GM23338 (cell line): ENCODE data around the gene LORICRIN. TPM values are rescaled to one million over a fixed set of nuclear protein-coding genes. Genes with fewer than 3 reads are reported as not detected.

Source experiments
- ATAC-seq: fragments of 200-7000 bp; cut with Tn5 transposase; 3 replicates; pipeline ENCODE4 v1.9.1; 2020
- DNase-seq: peaks from one replicate; pipeline ENCODE4 v3.0.0-alpha.2; 2015; ENCODE audit warnings: low spot score
- H2AFZ ChIP-seq: fragments of 200-600 bp; sonication (generic); 2 replicates; pipeline ENCODE4 v1.8.0; 2016; ENCODE audit warnings: antibody characterized with exemption, mild to moderate bottlenecking, moderate library complexity
- H3F3A ChIP-seq: fragments of 200-600 bp; sonication (generic); replicated peaks from 2 replicates; pipeline ENCODE4 v1.8.0; 2017; ENCODE audit warnings: antibody characterized with exemption, mixed run types, low read depth
- H3K27ac ChIP-seq: fragments of 200-600 bp; sonication (generic); 2 replicates; pipeline ENCODE4 v1.6.1; 2016; ENCODE audit warnings: low read depth
- H3K27me3 ChIP-seq: fragments of 200-600 bp; sonication (generic); 2 replicates; pipeline ENCODE4 v1.8.0; 2016; ENCODE audit warnings: mild to moderate bottlenecking, mixed run types, moderate library complexity; ENCODE audit not compliant: insufficient read depth
- H3K36me3 ChIP-seq: fragments of 200-600 bp; sonication (generic); 2 replicates; pipeline ENCODE4 v1.8.0; 2016; ENCODE audit warnings: mild to moderate bottlenecking; ENCODE audit not compliant: insufficient read depth
- H3K4me1 ChIP-seq: fragments of 200-600 bp; sonication (generic); 2 replicates; pipeline ENCODE4 v1.8.0; 2016; ENCODE audit warnings: mild to moderate bottlenecking, moderate library complexity; ENCODE audit not compliant: insufficient read depth
- H3K4me2 ChIP-seq: fragments of 200-600 bp; sonication (generic); 2 replicates; pipeline ENCODE4 v1.7.1; 2017; ENCODE audit warnings: mixed run types
- H3K4me3 ChIP-seq: fragments of 200-600 bp; sonication (generic); 2 replicates; pipeline ENCODE4 v1.6.1; 2016; ENCODE audit warnings: mixed run types
- H3K79me2 ChIP-seq: fragments of 200-600 bp; sonication (generic); replicated peaks from 2 replicates; pipeline ENCODE4 v1.8.0; 2017; ENCODE audit warnings: mild to moderate bottlenecking; ENCODE audit not compliant: insufficient read depth
- H3K9me2 ChIP-seq: fragments of 200-600 bp; sonication (generic); 2 replicates; pipeline ENCODE4 v1.8.0; 2017; ENCODE audit not compliant: insufficient read depth
- H4K20me1 ChIP-seq: fragments of 200-600 bp; sonication (generic); replicated peaks from 2 replicates; pipeline ENCODE4 v1.8.0; 2017; ENCODE audit warnings: mild to moderate bottlenecking; ENCODE audit not compliant: insufficient read depth
- H3K27ac Mint-ChIP-seq: 2 replicates; pipeline ENCODE4 v1.8.0; 2020; ENCODE audit warnings: inconsistent platforms, mild to moderate bottlenecking, moderate library complexity, mixed read lengths
- H3K27me3 Mint-ChIP-seq: 3 replicates; pipeline ENCODE4 v1.8.0; 2022; ENCODE audit warnings: low read depth, mild to moderate bottlenecking, moderate library complexity, mixed read lengths, inconsistent platforms; ENCODE audit not compliant: insufficient read depth, poor library complexity
- H3K36me3 Mint-ChIP-seq: 3 replicates; pipeline ENCODE4 v1.8.0; 2021; ENCODE audit warnings: low read depth, mild to moderate bottlenecking, inconsistent platforms, moderate library complexity, mixed read lengths
- H3K4me1 Mint-ChIP-seq: 3 replicates; pipeline ENCODE4 v1.8.0; 2020; ENCODE audit warnings: mild to moderate bottlenecking, inconsistent platforms, mixed read lengths
- H3K4me3 Mint-ChIP-seq: 3 replicates; pipeline ENCODE4 v1.8.0; 2021; ENCODE audit warnings: moderate library complexity, mild to moderate bottlenecking, inconsistent platforms, mixed read lengths
- H3K9me3 Mint-ChIP-seq: 3 replicates; pipeline ENCODE4 v1.8.0; 2020; ENCODE audit warnings: moderate library complexity, mild to moderate bottlenecking, inconsistent platforms, mixed read lengths
- CTCF ChIP-seq, 2 experiments: fragments of 200-600 bp in 1 of 2; sonication (generic) in 1 of 2; conservative IDR thresholded peaks; 2 replicates each; pipeline versions ENCODE4 v1.5.1 to v1.6.1; 2016 to 2017; ENCODE audit warnings: antibody characterized with exemption in 2 of 2, low read depth in 2 of 2, mild to moderate bottlenecking in 2 of 2, moderate library complexity in 1 of 2
- STAT1 ChIP-seq: IDR thresholded peaks from one replicate; pipeline ENCODE4 v1.6.1; 2016; ENCODE audit warnings: antibody characterized with exemption; ENCODE audit not compliant: unreplicated experiment
- polyA plus RNA-seq: library from polyadenylated mRNA; unstranded; fragments of >200 nt; fragmentation: Nextera tagmentation; extraction: Ambion mirVana; gene quantifications from 2 replicates; pipeline ENCODE4 v1.2.1, GENCODE V29; 2016
- total RNA-seq: library from RNA; depleted of rRNA; stranded (reverse); fragments of >200 nt; shearing (Covaris generic); gene quantifications from 2 replicates; pipeline ENCODE4 v1.2.3, GENCODE V29; 2014
- TF ChIP-seq, protein P1 (sequence below): fragments of 250-450 bp; sonication (Bioruptor Pico); IDR thresholded peaks from 2 replicates; pipeline ENCODE4 v1.5.0; 2020; ENCODE audit warnings: mild to moderate bottlenecking, moderate library complexity

LORICRIN gene
- total and polyA plus RNA-seq, 2 experiments from 2014 or later, result 0.23 TPM; not detected in 1

DNA sequence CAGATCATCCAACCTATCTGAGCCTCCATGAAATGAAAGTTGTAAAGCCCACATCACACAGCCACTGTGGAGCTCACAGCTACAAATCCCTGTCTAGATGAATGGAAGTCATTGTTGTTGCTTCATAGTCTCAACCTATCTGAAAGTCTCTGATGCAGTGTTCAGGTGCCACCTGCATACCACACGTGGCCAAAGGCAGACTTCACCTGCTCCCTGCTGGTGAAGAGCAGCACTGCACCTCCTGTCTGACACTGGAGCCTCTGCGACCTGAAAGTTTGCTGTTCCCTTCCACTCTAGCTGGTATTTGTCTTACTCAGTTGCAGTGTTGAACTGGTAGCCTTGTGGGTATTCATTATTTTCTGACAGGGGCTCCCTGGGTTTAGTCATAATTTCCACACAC lies 18.4 kb downstream of the LORICRIN start:
- TF ChIP-seq STAT1, result no peak
- TF ChIP-seq, protein P1, sequence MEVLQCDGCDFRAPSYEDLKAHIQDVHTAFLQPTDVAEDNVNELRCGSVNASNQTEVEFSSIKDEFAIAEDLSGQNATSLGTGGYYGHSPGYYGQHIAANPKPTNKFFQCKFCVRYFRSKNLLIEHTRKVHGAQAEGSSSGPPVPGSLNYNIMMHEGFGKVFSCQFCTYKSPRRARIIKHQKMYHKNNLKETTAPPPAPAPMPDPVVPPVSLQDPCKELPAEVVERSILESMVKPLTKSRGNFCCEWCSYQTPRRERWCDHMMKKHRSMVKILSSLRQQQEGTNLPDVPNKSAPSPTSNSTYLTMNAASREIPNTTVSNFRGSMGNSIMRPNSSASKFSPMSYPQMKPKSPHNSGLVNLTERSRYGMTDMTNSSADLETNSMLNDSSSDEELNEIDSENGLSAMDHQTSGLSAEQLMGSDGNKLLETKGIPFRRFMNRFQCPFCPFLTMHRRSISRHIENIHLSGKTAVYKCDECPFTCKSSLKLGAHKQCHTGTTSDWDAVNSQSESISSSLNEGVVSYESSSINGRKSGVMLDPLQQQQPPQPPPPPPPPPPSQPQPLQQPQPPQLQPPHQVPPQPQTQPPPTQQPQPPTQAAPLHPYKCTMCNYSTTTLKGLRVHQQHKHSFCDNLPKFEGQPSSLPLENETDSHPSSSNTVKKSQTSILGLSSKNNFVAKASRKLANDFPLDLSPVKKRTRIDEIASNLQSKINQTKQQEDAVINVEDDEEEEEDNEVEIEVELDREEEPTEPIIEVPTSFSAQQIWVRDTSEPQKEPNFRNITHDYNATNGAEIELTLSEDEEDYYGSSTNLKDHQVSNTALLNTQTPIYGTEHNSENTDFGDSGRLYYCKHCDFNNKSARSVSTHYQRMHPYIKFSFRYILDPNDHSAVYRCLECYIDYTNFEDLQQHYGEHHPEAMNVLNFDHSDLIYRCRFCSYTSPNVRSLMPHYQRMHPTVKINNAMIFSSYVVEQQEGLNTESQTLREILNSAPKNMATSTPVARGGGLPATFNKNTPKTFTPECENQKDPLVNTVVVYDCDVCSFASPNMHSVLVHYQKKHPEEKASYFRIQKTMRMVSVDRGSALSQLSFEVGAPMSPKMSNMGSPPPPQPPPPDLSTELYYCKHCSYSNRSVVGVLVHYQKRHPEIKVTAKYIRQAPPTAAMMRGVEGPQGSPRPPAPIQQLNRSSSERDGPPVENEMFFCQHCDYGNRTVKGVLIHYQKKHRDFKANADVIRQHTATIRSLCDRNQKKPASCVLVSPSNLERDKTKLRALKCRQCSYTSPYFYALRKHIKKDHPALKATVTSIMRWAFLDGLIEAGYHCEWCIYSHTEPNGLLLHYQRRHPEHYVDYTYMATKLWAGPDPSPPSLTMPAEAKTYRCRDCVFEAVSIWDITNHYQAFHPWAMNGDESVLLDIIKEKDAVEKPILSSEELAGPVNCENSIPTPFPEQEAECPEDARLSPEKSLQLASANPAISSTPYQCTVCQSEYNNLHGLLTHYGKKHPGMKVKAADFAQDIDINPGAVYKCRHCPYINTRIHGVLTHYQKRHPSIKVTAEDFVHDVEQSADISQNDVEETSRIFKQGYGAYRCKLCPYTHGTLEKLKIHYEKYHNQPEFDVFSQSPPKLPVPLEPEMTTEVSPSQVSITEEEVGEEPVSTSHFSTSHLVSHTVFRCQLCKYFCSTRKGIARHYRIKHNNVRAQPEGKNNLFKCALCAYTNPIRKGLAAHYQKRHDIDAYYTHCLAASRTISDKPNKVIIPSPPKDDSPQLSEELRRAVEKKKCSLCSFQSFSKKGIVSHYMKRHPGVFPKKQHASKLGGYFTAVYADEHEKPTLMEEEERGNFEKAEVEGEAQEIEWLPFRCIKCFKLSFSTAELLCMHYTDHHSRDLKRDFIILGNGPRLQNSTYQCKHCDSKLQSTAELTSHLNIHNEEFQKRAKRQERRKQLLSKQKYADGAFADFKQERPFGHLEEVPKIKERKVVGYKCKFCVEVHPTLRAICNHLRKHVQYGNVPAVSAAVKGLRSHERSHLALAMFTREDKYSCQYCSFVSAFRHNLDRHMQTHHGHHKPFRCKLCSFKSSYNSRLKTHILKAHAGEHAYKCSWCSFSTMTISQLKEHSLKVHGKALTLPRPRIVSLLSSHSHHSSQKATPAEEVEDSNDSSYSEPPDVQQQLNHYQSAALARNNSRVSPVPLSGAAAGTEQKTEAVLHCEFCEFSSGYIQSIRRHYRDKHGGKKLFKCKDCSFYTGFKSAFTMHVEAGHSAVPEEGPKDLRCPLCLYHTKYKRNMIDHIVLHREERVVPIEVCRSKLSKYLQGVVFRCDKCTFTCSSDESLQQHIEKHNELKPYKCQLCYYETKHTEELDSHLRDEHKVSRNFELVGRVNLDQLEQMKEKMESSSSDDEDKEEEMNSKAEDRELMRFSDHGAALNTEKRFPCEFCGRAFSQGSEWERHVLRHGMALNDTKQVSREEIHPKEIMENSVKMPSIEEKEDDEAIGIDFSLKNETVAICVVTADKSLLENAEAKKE (CRISPR knock-in tag), result 0 out of 2 replicates have a peak, but pooled peaks have one; percentile 41
- peak; percentile 80 to 93 for TF ChIP-seq CTCF (conservative IDR thresholded peaks at IDR 0.05; ENCODE audit: low read depth in 2 of 2)
- no peaks in the 10 kb centered on the region for H3K9me3 Mint-ChIP-seq
- no peaks in the 10 kb centered on the region for H3F3A ChIP-seq
- H3K27me3 ChIP-seq, result no peaks in the 10 kb centered on the region
- H3K27ac ChIP-seq, result no peak overlapping the region
- ATAC-seq (peak; percentile 99), DNase-seq (peak; percentile 87)
- H3K79me2 ChIP-seq, result no peaks in the 10 kb centered on the region
- H3K4me2 ChIP-seq, result no peak overlapping the region
- no peaks in the 10 kb centered on the region for H3K36me3 Mint-ChIP-seq
- 0 out of 2 replicates have a peak, but pooled peaks cover 5% of the 10 kb centered on the region for H3K4me1 ChIP-seq
- no peaks in the 10 kb centered on the region for H4K20me1 ChIP-seq
- peaks cover 10% of the 10 kb centered on the region for H3K4me1 Mint-ChIP-seq
- H3K4me3 Mint-ChIP-seq, result no peak overlapping the region
- H3K36me3 ChIP-seq, result no peaks in the 10 kb centered on the region
- no peak overlapping the region for H3K27ac Mint-ChIP-seq
- H3K9me2 ChIP-seq, result no peaks in the 10 kb centered on the region
- peaks cover 2% of the 10 kb centered on the region for H3K27me3 Mint-ChIP-seq
- no peak overlapping the region for H2AFZ ChIP-seq
- H3K4me3 ChIP-seq, result no peak overlapping the region
